Activated naive CD8-positive, alpha-beta T cell treated with anti-CD3 and anti-CD28 coated beads, Interleukin-2, amount 50 U/mL, for 24 hours (primary cell): ENCODE data around the gene EIF3B.
A peak's percentile ranks its signal among the peaks of the same experiment; 100 is the strongest.

Source experiments
- ATAC-seq: fragments of 150-1000 bp; cut with Tn5 transposase; one replicate; pipeline ENCODE4 v1.10.0; 2021
- DNase-seq: peaks from one replicate; pipeline ENCODE4 v3.0.0; 2021
- H3K27ac Mint-ChIP-seq: one replicate; pipeline ENCODE4 v1.8.0; 2021; ENCODE audit warnings: mild to moderate bottlenecking, mixed read lengths
- H3K27me3 Mint-ChIP-seq: one replicate; pipeline ENCODE4 v1.8.0; 2021; ENCODE audit warnings: mixed read lengths
- H3K36me3 Mint-ChIP-seq: one replicate; pipeline ENCODE4 v1.8.0; 2021; ENCODE audit warnings: low read depth, mixed read lengths
- H3K4me1 Mint-ChIP-seq: one replicate; pipeline ENCODE4 v1.8.0; 2021; ENCODE audit warnings: mixed read lengths
- H3K4me3 Mint-ChIP-seq: one replicate; pipeline ENCODE4 v1.8.0; 2021; ENCODE audit warnings: mild to moderate bottlenecking, moderate library complexity, mixed read lengths
- H3K9me3 Mint-ChIP-seq: one replicate; pipeline ENCODE4 v1.8.0; 2021; ENCODE audit warnings: mixed read lengths

The EIF3B gene

GRCh38 chr7:2393706-2394105, 39.1 kb downstream of the EIF3B start:
- no peak overlapping the region for H3K27ac Mint-ChIP-seq
- no peaks in the 10 kb centered on the region for H3K36me3 Mint-ChIP-seq
- no peaks in the 10 kb centered on the region for H3K27me3 Mint-ChIP-seq
- no peak for ATAC-seq
- H3K9me3 Mint-ChIP-seq: no peaks in the 10 kb centered on the region
- no peaks in the 10 kb centered on the region for H3K4me1 Mint-ChIP-seq
- no peak for DNase-seq
- no peak overlapping the region for H3K4me3 Mint-ChIP-seq

GRCh38 chr7:2394566-2395082, 40.0 kb downstream of the EIF3B start:
- ATAC-seq (no peak), DNase-seq (no peak)
- H3K4me3 Mint-ChIP-seq: no peak overlapping the region
- peaks cover 3% of the 10 kb centered on the region for H3K4me1 Mint-ChIP-seq
- H3K36me3 Mint-ChIP-seq: no peaks in the 10 kb centered on the region
- no peak overlapping the region for H3K27ac Mint-ChIP-seq
- no peaks in the 10 kb centered on the region for H3K9me3 Mint-ChIP-seq
- no peaks in the 10 kb centered on the region for H3K27me3 Mint-ChIP-seq

- DNase-seq: no peak
- H3K36me3 Mint-ChIP-seq: no peaks in the 10 kb centered on the region
- no peak overlapping the region for H3K4me3 Mint-ChIP-seq
- no peak overlapping the region for H3K27ac Mint-ChIP-seq
- H3K9me3 Mint-ChIP-seq: no peaks in the 10 kb centered on the region
- no peaks in the 10 kb centered on the region for H3K27me3 Mint-ChIP-seq
- H3K4me1 Mint-ChIP-seq: peaks cover 19% of the 10 kb centered on the region
- ATAC-seq: no peak
These were observed 43.9 kb downstream of the EIF3B start for GRCh38 chr7:2398506-2398905.

GRCh38 chr7:2399848-2400587, 45.4 kb downstream of the EIF3B start:
- Mint-ChIP-seq H3K9me3 (no peaks in the 10 kb centered on the region), H3K36me3 (no peaks in the 10 kb centered on the region), H3K27me3 (no peaks in the 10 kb centered on the region), H3K4me3 (no peak overlapping the region), H3K4me1 (peaks cover 28% of the 10 kb centered on the region), H3K27ac (peak overlapping the region; percentile 26)
- no peak for ATAC-seq
- peak; percentile 27 for DNase-seq

- Mint-ChIP-seq H3K4me3 (peak overlapping the region; percentile 80), H3K36me3 (no peaks in the 10 kb centered on the region), H3K4me1 (peaks cover 47% of the 10 kb centered on the region), H3K27me3 (no peaks in the 10 kb centered on the region), H3K27ac (peak overlapping the region; percentile 38), H3K9me3 (no peaks in the 10 kb centered on the region)
- DNase-seq (no peak), ATAC-seq (no peak)
These were observed 48.0 kb downstream of the EIF3B start for GRCh38 chr7:2402687-2403013.

- Mint-ChIP-seq H3K27me3 (no peaks in the 10 kb centered on the region), H3K4me3 (peak within 1 kb of the TSS; percentile 80), H3K4me1 (peaks cover 47% of the 10 kb centered on the region), H3K36me3 (no peaks in the 10 kb centered on the region), H3K27ac (peak within 1 kb of the TSS; percentile 82), H3K9me3 (no peaks in the 10 kb centered on the region)
- ATAC-seq (peak; percentile 58), DNase-seq (peak; percentile 96)
These were observed 48.5 kb downstream of the EIF3B start, which contains the start of gene CHST12 for GRCh38 chr7:2403014-2403717. Gene CHST12 (plus strand): TSS chr7:2403611. CDS start chr7:2432640, 29,029 bp downstream.

- Mint-ChIP-seq H3K4me1 (peaks cover 55% of the 10 kb centered on the region), H3K27me3 (no peaks in the 10 kb centered on the region), H3K9me3 (no peaks in the 10 kb centered on the region), H3K36me3 (no peaks in the 10 kb centered on the region), H3K27ac (peak overlapping the region; percentile 82), H3K4me3 (peak overlapping the region; percentile 69)
- ATAC-seq (peak; percentile 14), DNase-seq (peak; percentile 43)
These were observed 49.4 kb downstream of the EIF3B start for GRCh38 chr7:2403718-2404648.

GRCh38 chr7:2404714-2405119, 50.1 kb downstream of the EIF3B start:
- H3K27me3 Mint-ChIP-seq: no peaks in the 10 kb centered on the region
- no peak for DNase-seq
- peaks cover 57% of the 10 kb centered on the region for H3K4me1 Mint-ChIP-seq
- H3K4me3 Mint-ChIP-seq: peak overlapping the region; percentile 69
- H3K36me3 Mint-ChIP-seq: no peaks in the 10 kb centered on the region
- no peak for ATAC-seq
- H3K9me3 Mint-ChIP-seq: no peaks in the 10 kb centered on the region
- H3K27ac Mint-ChIP-seq: peak overlapping the region; percentile 82

- no peaks in the 10 kb centered on the region for H3K36me3 Mint-ChIP-seq
- H3K9me3 Mint-ChIP-seq: no peaks in the 10 kb centered on the region
- peaks cover 57% of the 10 kb centered on the region for H3K4me1 Mint-ChIP-seq
- ATAC-seq (no peak), DNase-seq (no peak)
- no peaks in the 10 kb centered on the region for H3K27me3 Mint-ChIP-seq
- H3K27ac Mint-ChIP-seq: peak overlapping the region; percentile 82
- peak overlapping the region; percentile 69 for H3K4me3 Mint-ChIP-seq
These were observed 50.6 kb downstream of the EIF3B start for GRCh38 chr7:2405201-2405600.

GRCh38 chr7:2405601-2406345, 51.1 kb downstream of the EIF3B start:
- Mint-ChIP-seq H3K27ac (peak overlapping the region; percentile 82), H3K4me3 (peak overlapping the region; percentile 69), H3K36me3 (no peaks in the 10 kb centered on the region), H3K9me3 (no peaks in the 10 kb centered on the region), H3K4me1 (peaks cover 61% of the 10 kb centered on the region), H3K27me3 (no peaks in the 10 kb centered on the region)
- ATAC-seq (peak; percentile 80), DNase-seq (peak; percentile 71)

- Mint-ChIP-seq H3K4me1 (peaks cover 71% of the 10 kb centered on the region), H3K27me3 (no peaks in the 10 kb centered on the region), H3K9me3 (no peaks in the 10 kb centered on the region), H3K27ac (peak overlapping the region; percentile 7), H3K4me3 (no peak overlapping the region), H3K36me3 (no peaks in the 10 kb centered on the region)
- no peak for ATAC-seq
- DNase-seq: no peak
These were observed 55.3 kb downstream of the EIF3B start for GRCh38 chr7:2409745-2410414.

GRCh38 chr7:2411049-2411448, 56.4 kb downstream of the EIF3B start:
- DNase-seq: no peak
- Mint-ChIP-seq H3K4me1 (peaks cover 61% of the 10 kb centered on the region), H3K9me3 (no peaks in the 10 kb centered on the region), H3K27me3 (no peaks in the 10 kb centered on the region), H3K4me3 (no peak overlapping the region), H3K36me3 (no peaks in the 10 kb centered on the region), H3K27ac (no peak overlapping the region)
- ATAC-seq: no peak

- no peaks in the 10 kb centered on the region for H3K27me3 Mint-ChIP-seq
- DNase-seq (no peak), ATAC-seq (no peak)
- H3K4me1 Mint-ChIP-seq: peaks cover 62% of the 10 kb centered on the region
- H3K36me3 Mint-ChIP-seq: no peaks in the 10 kb centered on the region
- no peak overlapping the region for H3K4me3 Mint-ChIP-seq
- no peaks in the 10 kb centered on the region for H3K9me3 Mint-ChIP-seq
- no peak overlapping the region for H3K27ac Mint-ChIP-seq
These were observed 57.4 kb downstream of the EIF3B start for GRCh38 chr7:2411815-2412586.
